Measurements from ENCODE around the gene KRTAP10-10.
"Not testable (repeated sequence)": the region's sequence is repeated elsewhere in the genome, so short reads cannot be mapped to it uniquely, and the experiment has no call there.

Gene KRTAP10-10

GRCh38 chr21:44627831-44628233 lies 9.3 kb upstream of the KRTAP10-10 start:
- peaks cover 44% of the 10 kb centered on the region for H3K9me3 ChIP-seq (ENCODE audit: control insufficient read depth, insufficient read depth, low read depth, low read length)
- not testable (repeated sequence) for H3K4me3 ChIP-seq (ENCODE audit: low read depth, low read length); H3K9ac ChIP-seq (ENCODE audit: low read length); H3K4me1 ChIP-seq (ENCODE audit: control insufficient read depth, insufficient read depth, low read length); H3K27ac ChIP-seq (ENCODE audit: low read depth, low read length); H3K36me3 ChIP-seq (ENCODE audit: control insufficient read depth, insufficient read depth, low read length); H3K27me3 ChIP-seq (ENCODE audit: control insufficient read depth, insufficient read depth, low read length)

GRCh38 chr21:44628707-44629391 lies 8.3 kb upstream of the KRTAP10-10 start:
- H3K27me3 ChIP-seq (ENCODE audit: control insufficient read depth, insufficient read depth, low read length) = no peaks in the 10 kb centered on the region
- H3K9ac ChIP-seq (ENCODE audit: low read length) = no peak overlapping the region
- H3K27ac ChIP-seq (ENCODE audit: low read depth, low read length) = no peak overlapping the region
- H3K4me1 ChIP-seq (ENCODE audit: control insufficient read depth, insufficient read depth, low read length) = no peaks in the 10 kb centered on the region
- no peaks in the 10 kb centered on the region for H3K36me3 ChIP-seq (ENCODE audit: control insufficient read depth, insufficient read depth, low read length)
- no peak overlapping the region for H3K4me3 ChIP-seq (ENCODE audit: low read depth, low read length)
- peaks cover 34% of the 10 kb centered on the region for H3K9me3 ChIP-seq (ENCODE audit: control insufficient read depth, insufficient read depth, low read depth, low read length)

- H3K36me3 ChIP-seq (ENCODE audit: control insufficient read depth, insufficient read depth, low read length) = no peaks in the 10 kb centered on the region
- no peak overlapping the region for H3K4me3 ChIP-seq (ENCODE audit: low read depth, low read length)
- peaks cover 19% of the 10 kb centered on the region; the same call in 1 of the 2 replicates for H3K9me3 ChIP-seq (ENCODE audit: control insufficient read depth, insufficient read depth, low read depth, low read length)
- H3K27ac ChIP-seq (ENCODE audit: low read depth, low read length) = no peak overlapping the region
- H3K4me1 ChIP-seq (ENCODE audit: control insufficient read depth, insufficient read depth, low read length) = no peaks in the 10 kb centered on the region
- H3K27me3 ChIP-seq (ENCODE audit: control insufficient read depth, insufficient read depth, low read length) = no peaks in the 10 kb centered on the region
- no peak overlapping the region for H3K9ac ChIP-seq (ENCODE audit: low read length)
These were observed 6.7 kb upstream of the KRTAP10-10 start for GRCh38 chr21:44630440-44630839.

GRCh38 chr21:44632067-44632466 lies 5.1 kb upstream of the KRTAP10-10 start:
- no peaks in the 10 kb centered on the region for H3K27me3 ChIP-seq (ENCODE audit: control insufficient read depth, insufficient read depth, low read length)
- peaks cover 16% of the 10 kb centered on the region; the same call in 1 of the 2 replicates for H3K9me3 ChIP-seq (ENCODE audit: control insufficient read depth, insufficient read depth, low read depth, low read length)
- H3K9ac ChIP-seq (ENCODE audit: low read length) = no peak overlapping the region
- H3K27ac ChIP-seq (ENCODE audit: low read depth, low read length) = no peak overlapping the region
- H3K4me1 ChIP-seq (ENCODE audit: control insufficient read depth, insufficient read depth, low read length) = peaks cover 4% of the 10 kb centered on the region; the same call in 1 of the 2 replicates
- H3K36me3 ChIP-seq (ENCODE audit: control insufficient read depth, insufficient read depth, low read length) = no peaks in the 10 kb centered on the region
- no peak overlapping the region for H3K4me3 ChIP-seq (ENCODE audit: low read depth, low read length)

- H3K4me1 ChIP-seq (ENCODE audit: control insufficient read depth, insufficient read depth, low read length) = peaks cover 10% of the 10 kb centered on the region; the same call in 1 of the 2 replicates
- peaks cover 15% of the 10 kb centered on the region for H3K9me3 ChIP-seq (ENCODE audit: control insufficient read depth, insufficient read depth, low read depth, low read length)
- no peak overlapping the region for H3K4me3 ChIP-seq (ENCODE audit: low read depth, low read length)
- H3K9ac ChIP-seq (ENCODE audit: low read length) = no peak overlapping the region
- H3K27ac ChIP-seq (ENCODE audit: low read depth, low read length) = no peak overlapping the region
- H3K36me3 ChIP-seq (ENCODE audit: control insufficient read depth, insufficient read depth, low read length) = no peaks in the 10 kb centered on the region
- no peaks in the 10 kb centered on the region for H3K27me3 ChIP-seq (ENCODE audit: control insufficient read depth, insufficient read depth, low read length)
These were observed 743 bp upstream of the KRTAP10-10 start for GRCh38 chr21:44636209-44637017.

GRCh38 chr21:44637851-44638348 lies 744 bp downstream of the KRTAP10-10 start:
- not testable (repeated sequence) for H3K9ac ChIP-seq (ENCODE audit: low read length); H3K27ac ChIP-seq (ENCODE audit: low read depth, low read length); H3K36me3 ChIP-seq (ENCODE audit: control insufficient read depth, insufficient read depth, low read length); H3K4me3 ChIP-seq (ENCODE audit: low read depth, low read length); H3K4me1 ChIP-seq (ENCODE audit: control insufficient read depth, insufficient read depth, low read length); H3K27me3 ChIP-seq (ENCODE audit: control insufficient read depth, insufficient read depth, low read length); H3K9me3 ChIP-seq (ENCODE audit: control insufficient read depth, insufficient read depth, low read depth, low read length)

GRCh38 chr21:44638506-44639330 lies 1.6 kb downstream of the KRTAP10-10 start:
- not testable (repeated sequence) for H3K27me3 ChIP-seq (ENCODE audit: control insufficient read depth, insufficient read depth, low read length); H3K4me1 ChIP-seq (ENCODE audit: control insufficient read depth, insufficient read depth, low read length); H3K4me3 ChIP-seq (ENCODE audit: low read depth, low read length); H3K27ac ChIP-seq (ENCODE audit: low read depth, low read length); H3K9ac ChIP-seq (ENCODE audit: low read length); H3K36me3 ChIP-seq (ENCODE audit: control insufficient read depth, insufficient read depth, low read length)
- peaks cover 12% of the 10 kb centered on the region for H3K9me3 ChIP-seq (ENCODE audit: control insufficient read depth, insufficient read depth, low read depth, low read length)

GRCh38 chr21:44639331-44639655 lies 2.1 kb downstream of the KRTAP10-10 start:
- H3K36me3 ChIP-seq (ENCODE audit: control insufficient read depth, insufficient read depth, low read length) = no peaks in the 10 kb centered on the region
- no peak overlapping the region for H3K4me3 ChIP-seq (ENCODE audit: low read depth, low read length)
- no peak overlapping the region for H3K27ac ChIP-seq (ENCODE audit: low read depth, low read length)
- H3K9me3 ChIP-seq (ENCODE audit: control insufficient read depth, insufficient read depth, low read depth, low read length) = peaks cover 17% of the 10 kb centered on the region
- no peaks in the 10 kb centered on the region for H3K27me3 ChIP-seq (ENCODE audit: control insufficient read depth, insufficient read depth, low read length)
- H3K9ac ChIP-seq (ENCODE audit: low read length) = no peak overlapping the region
- peaks cover 10% of the 10 kb centered on the region; the same call in 1 of the 2 replicates for H3K4me1 ChIP-seq (ENCODE audit: control insufficient read depth, insufficient read depth, low read length)

- H3K27me3 ChIP-seq (ENCODE audit: control insufficient read depth, insufficient read depth, low read length) = no peaks in the 10 kb centered on the region
- H3K4me3 ChIP-seq (ENCODE audit: low read depth, low read length) = no peak overlapping the region
- H3K9ac ChIP-seq (ENCODE audit: low read length) = no peak overlapping the region
- peaks cover 10% of the 10 kb centered on the region; the same call in 1 of the 2 replicates for H3K4me1 ChIP-seq (ENCODE audit: control insufficient read depth, insufficient read depth, low read length)
- no peaks in the 10 kb centered on the region for H3K36me3 ChIP-seq (ENCODE audit: control insufficient read depth, insufficient read depth, low read length)
- peaks cover 23% of the 10 kb centered on the region for H3K9me3 ChIP-seq (ENCODE audit: control insufficient read depth, insufficient read depth, low read depth, low read length)
- no peak overlapping the region for H3K27ac ChIP-seq (ENCODE audit: low read depth, low read length)
These were observed 3.6 kb downstream of the KRTAP10-10 start for GRCh38 chr21:44640761-44641160.

- Histone ChIP-seq H3K27me3 (ENCODE audit: control insufficient read depth, insufficient read depth, low read length) (no peaks in the 10 kb centered on the region), H3K9me3 (ENCODE audit: control insufficient read depth, insufficient read depth, low read depth, low read length) (peaks cover 23% of the 10 kb centered on the region), H3K4me1 (ENCODE audit: control insufficient read depth, insufficient read depth, low read length) (peaks cover 9% of the 10 kb centered on the region)
These were observed 6.7 kb downstream of the KRTAP10-10 start for GRCh38 chr21:44643741-44644310.

More at GRCh38 chr21:44643741-44644310, 6.7 kb downstream of the KRTAP10-10 start:
- no peak overlapping the region for H3K27ac ChIP-seq (ENCODE audit: low read depth, low read length)
- no peak overlapping the region for H3K9ac ChIP-seq (ENCODE audit: low read length)
- no peaks in the 10 kb centered on the region for H3K36me3 ChIP-seq (ENCODE audit: control insufficient read depth, insufficient read depth, low read length)
- no peak overlapping the region for H3K4me3 ChIP-seq (ENCODE audit: low read depth, low read length)
